ACHN (cell line): Measurements from ENCODE around the gene ZNF496.

Experiments used
- DNase-seq: peaks from one replicate; pipeline ENCODE4 v3.0.0-alpha.2; 2015
- in situ Hi-C: cut with HindIII; loops from 2 replicates; pipeline ENCODE4 v1.10.0; 2017; ENCODE audit warnings: low sequenced_read_pairs, low pct_ligation_motif_present, low pct_unique_long_range_greater_than_20kb

ZNF496 gene

DNA sequence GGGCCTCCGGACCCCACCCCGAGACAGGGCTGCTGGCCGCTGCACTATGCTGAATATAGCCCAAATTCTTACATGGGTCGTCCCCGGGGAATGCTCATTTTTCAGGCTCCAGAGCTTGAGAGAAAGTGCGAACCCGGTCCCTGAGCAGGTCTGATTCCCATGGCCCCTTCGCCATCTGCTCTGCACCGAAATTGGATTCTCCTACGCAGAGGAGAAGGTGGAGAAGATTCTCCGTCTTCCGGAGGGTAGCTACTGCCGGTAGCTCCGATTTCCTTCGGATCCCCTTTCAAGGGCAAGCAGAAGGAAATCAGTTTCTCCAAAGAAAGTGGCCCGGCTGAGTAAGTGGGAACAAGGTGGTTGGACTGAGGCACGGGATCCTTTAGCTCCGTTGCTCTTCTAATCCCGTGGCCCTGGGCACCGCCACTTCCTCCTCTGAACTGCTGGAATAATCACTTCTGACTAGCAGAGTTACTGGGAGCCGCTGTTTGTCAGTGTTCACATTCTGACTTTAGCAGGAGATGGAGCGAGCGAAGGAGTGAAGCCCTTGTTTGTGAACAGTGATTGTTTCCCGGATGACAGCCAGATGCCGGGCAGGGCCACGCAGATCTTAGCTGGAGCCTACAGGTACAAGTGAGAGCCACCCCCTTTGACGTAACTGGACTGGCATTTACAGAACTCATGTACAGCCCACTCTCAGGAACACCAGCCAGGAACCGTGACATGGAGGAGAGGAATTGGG, 1.1 kb upstream of the ZNF496 start:
- DNase-seq = no peak
- in situ Hi-C loops = no loop called here

DNA sequence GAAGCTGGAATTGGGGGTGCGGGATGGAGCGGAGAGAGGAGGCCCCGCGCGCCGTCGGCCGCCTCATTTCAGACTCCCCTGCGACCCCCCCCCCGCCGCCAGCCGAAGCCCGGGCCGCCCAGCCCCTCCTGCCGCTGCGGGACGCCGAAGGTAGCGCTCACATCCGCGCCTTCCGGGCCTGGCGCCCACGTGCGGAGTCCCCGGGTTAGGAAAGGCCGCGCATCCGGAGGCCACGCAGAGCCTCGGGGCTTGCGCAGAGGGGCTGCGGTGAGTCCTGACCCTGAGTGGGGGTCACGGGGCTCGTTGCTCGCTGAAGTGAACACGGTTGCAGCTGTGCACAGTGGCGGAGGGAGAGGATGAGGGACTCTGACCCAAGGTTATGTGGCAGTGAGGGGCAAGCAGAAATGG, 552 bp upstream of the ZNF496 start:
- in situ Hi-C loops = no loop called here
- DNase-seq = peak; percentile 51

DNA sequence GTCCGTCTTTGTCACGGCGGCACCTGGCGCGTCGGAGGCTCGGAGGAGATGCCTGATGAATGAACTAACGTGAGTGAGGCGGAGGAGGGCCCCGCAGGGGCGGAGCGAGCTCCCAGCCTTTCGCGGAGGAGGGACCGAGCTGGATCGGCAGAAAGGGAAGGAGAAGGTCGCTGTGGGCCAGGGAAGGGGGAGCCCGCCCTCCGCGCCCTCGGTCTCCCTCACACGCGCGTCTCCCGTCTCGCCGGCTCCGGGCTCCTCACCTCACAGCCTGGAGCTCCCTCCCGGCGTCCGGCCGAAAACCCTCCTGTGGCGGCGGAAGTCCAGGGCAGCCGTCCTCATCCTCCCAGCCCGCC, 519 bp downstream of the ZNF496 start:
- peak; percentile 87 for DNase-seq
- in situ Hi-C loops = no loop called here

DNA sequence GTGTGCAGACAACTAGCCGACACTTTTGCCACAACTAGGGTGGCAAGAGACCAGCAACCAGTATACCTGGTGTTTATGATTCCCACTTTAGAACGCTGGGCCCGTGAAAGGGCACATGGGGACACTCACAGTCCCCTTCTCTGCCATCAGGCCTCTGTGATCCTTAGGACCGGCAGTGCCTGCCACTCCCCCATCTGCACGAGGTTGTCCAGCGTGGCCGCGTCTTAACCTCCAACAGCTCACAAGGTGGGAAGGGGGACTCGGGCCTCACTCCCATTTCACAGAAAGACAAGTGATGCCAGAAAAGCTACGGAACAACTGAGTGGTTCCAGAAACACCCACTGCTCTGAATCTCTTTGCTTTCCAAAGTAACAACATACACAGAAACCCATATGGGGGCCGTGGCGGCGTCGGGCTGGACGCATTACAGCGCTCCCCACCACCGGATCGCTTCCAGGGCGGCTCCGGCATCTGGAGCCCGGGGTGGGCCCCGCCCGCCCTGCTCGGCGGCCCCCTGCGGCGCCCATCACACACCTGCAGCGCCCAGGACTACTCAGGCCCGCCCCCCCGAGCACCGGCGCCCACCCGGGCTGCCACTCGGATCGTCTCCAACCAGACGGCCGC, 1.0 kb downstream of the ZNF496 start:
- DNase-seq = no peak
- in situ Hi-C loops = no loop called here

DNA sequence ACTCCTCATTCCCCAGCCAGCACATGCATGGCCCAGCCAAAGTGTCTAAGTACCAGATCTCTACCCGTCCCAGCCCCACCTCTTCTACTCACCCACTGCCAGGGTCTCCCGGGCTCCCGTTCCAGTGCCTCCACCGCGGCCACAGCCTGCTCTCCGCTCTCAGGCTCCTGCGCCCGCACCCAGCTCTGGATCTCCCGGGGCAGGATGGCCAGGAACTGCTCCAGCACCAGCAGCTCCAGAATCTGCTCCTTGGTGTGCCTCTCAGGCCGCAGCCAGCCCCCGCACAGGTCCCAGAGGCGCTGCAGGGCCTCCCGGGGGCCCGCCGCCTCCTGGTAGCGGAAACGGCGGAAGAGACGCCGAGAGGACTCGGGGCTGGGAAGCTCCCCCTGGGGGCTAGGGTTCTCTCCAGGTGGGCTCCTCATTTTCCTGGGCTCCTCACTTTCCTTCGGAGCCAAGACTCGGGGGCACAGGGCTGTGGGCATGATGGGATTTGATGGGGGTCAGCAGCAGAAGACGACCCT, 2.5 kb downstream of the ZNF496 start:
- in situ Hi-C loops = no loop called here
- no peak for DNase-seq

DNA sequence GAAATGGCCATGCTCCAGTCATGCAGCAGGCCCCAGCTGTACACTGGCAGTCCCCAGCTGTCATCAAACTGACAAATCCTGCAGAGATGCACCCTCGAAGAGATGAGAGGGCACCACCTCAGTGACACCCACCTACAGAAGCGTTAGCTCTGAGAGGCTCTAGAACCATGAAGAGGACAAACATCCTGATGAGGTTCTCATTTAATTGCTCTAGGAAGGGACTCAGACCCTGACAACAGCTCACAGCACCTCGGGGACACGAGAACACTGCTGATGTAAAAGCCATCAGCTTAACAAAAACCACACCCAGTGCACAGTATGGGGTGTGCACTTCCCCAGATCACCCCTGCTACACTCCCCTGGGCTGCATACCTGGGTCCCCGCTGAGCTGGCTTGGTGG, 3.4 kb downstream of the ZNF496 start:
- in situ Hi-C loops = no loop called here
- DNase-seq = no peak

DNA sequence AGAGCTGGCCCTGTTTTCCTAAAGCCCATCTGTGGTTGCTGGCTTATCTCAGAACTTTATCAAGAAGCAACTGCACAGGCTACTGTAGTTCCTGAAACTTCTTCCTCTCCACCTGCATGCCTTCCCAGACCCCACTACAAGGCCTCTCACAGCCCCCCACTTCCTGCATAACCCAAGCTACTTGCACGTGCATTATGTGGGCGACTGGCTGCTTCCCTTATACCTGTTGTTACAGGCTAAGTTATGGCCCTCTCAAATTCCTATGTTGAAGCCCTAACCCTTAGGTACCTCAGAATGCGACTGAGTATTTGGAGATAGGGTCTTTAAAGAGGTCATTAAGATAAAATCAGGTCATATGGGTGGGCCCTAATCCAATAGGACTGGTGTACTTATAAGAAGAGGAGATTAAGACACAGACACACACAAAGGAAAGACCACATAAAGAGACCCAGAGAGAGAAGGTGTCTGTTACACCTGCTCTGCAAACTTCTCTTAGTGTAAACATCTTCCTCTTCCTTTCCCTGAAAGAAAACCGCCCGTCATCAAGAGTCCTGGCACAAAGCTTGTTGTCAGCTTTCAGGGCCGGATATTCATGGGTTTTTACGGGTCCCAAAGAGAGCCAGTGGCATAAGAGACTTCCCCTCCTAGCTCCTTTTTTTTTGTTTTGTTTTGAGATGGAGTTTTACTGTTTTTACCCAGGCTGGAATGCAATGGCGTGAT, 5.1 kb downstream of the ZNF496 start:
- DNase-seq = no peak
- in situ Hi-C loops = no loop called here

DNA sequence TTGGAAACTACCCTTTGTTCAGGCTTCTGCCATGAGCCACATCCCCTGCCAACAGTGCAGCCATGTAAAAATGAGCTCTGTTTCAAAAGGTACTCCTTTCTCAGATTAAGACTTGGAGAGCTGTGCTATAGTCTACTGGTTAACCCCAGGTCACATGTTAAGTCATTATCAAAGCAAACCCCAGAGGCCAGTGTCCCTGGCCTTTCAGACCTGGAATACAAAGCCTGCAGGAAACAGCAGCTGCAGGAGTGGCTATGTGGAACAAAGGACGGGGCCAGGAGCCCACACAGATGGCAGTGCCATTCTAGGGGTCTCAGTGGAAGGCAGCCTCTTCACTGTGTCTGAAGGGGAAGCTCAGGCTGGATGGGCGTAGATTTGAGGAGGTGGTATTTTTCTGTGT, 6.7 kb downstream of the ZNF496 start:
- in situ Hi-C loops = no loop called here
- no peak for DNase-seq

DNA sequence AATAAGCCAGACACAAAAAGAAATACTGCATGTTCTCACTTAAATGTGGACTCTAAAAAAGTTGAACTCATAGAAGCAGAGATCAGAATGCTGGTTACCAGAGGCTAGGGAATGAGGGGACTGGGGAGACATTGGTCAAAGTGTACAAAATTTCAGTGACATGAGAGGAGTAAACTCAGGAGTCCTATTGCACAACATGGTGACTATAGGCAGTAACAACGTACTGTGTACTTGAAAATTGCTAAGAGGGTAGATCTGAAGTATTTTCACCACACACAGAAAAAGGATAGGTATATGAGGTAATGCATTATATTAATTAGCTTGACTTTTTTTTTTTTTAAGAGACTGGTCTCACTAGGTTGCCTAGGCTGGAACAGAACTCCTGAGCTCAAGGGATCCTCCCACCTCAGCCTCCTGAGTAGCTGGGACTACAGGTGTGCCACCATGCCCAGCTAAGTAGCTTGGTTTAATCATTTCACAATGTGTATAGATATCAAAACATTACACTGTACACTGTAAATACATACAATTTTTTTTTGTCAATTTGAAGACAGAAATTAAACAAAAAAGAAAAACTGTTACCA, 7.4 kb downstream of the ZNF496 start:
- no peak for DNase-seq
- in situ Hi-C loops = no loop called here

DNA sequence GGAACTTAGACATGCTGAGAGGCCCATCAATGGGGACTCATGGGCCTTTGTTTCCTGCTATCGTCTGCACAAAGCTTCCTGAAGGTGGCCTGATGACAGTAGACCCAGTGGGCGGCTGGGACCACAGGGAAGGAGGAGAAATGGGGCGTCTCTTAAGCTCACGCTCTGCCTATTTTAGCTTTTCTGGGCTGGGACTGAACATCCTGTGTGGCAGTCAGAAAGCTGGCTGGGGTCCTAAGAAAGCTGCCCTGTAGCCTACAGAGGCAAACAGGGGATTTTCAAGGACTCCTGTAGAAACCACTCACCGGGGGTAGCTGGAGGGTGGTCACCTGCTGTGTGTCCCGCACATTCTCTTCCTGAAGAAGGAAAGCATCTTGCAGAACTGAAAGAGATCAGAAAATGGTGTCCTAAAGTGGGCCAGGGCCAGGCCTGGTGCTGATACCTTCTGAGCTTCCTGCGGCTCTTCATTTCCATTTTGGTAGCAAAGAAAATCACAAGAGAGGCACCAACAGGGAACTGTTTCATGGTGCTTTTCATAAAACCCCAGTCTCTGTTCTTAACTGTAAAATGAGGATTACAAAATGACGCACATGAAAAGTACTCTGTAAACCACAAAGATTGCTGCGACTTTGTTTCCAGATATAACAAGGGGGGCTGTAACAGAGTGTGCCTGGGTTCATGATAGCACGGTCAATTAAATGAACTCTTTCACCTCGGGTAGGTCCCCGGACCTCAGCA, 8.6 kb downstream of the ZNF496 start:
- in situ Hi-C loops = no loop called here

DNA sequence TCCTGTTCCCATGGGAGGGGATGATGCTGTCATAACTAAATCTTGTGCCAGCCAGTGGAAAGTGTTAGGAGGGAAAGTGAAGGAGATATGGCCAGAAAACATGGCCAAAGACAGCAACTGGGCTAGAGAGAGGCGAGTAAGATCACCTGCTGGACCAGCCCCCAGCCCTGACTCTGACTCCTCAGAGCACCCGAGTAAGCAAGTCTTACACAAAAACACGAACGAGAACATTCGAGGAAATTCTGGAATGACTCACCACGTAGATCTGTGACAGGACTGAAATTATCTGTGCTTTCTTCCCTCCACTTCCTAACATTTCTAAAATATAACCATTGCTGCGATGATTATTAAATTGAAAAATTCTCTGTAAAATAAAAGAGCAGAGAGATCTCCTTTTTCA, 9.2 kb downstream of the ZNF496 start:
- no peak for DNase-seq
- in situ Hi-C loops = no loop called here

More for the DNA sequence above, 8.6 kb downstream of the ZNF496 start:
- no peak for DNase-seq

DNA sequence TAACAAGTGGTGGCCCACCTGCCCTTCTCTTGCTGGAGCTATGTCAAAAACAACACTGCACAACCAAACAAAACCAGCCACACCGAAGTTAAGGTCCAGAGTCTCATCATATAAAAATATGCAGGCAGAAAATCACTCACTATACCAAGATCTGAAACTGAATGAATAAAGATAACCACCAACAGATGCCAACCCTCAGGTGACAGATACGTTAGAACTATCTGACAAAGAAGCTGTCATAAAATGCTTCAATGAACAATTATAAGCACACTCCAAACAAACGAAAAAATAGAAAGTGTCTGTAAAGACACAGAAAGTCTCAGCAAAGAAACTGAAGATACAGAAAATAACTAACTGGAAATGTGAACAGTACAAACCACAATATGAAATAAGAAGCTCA, 14.0 kb downstream of the ZNF496 start:
- DNase-seq = no peak
- in situ Hi-C loops = no loop called here

DNA sequence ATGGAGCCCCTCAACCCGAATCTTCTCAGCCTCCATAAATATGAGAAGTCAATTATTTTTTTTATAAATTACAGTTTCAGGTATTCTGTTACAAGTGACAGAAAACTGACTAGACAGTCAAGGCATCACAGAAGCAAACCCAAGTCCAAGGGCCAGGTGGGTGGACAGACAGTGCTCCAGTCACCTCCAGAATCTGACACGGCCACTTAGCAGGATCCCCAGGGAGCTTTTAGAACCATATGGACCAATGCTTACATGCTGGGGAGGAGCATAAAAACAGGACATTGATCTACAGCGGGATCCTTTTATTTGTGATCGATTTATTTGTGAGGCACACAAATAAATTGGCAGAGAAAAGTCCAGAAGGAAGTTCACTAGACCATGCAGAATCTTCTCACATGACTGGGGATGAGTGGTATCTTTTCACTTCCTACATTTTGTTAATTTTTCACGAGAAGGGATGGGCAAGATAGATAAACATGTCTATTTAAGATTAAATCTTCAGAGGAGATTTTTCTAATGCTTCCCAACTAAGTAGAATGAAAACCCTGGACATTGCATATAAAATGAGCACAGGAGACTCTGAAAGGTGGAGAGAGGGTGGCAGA, 15.0 kb downstream of the ZNF496 start:
- in situ Hi-C loops = no loop called here
- DNase-seq = peak; percentile 28

DNA sequence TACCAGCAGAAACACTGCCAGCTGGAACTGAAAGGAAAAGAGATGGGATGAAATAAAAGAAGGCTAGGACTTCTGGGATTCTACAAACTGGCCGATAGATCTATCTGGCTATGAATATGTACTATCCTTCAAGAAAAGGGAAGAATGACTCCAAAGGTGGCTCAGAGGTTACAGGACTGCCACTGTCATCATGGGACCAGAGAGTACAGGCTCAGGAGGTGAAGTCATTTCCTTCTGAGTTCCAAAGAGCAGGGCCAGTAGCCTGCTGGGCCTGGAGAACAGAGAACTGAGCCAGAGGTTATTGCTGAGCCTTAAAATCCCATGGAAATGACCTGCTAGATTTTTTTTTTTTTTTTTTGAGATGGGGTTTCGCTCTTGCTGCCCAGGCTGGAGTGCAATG, 27.6 kb downstream of the ZNF496 start:
- DNase-seq = no peak
- in situ Hi-C loops = no loop called here

DNA sequence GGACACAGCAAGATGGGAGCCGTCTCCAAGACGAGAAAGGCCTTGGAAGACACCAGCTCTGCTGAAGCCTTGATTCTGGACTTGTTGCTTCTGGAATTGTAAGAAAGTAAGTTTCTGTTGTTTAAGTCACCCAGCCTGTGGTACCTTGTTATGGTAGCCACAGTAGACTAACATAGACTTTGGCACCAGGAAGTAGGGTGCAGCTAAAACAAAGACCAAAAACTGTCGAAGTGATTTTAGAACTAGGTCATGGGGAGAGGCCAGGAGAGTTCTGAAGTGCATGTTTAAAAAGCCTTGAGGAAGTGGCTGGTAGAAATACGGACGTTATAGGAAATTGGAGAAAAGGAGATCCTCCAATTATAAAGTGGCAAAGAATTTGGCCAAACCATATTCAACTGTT, 28.5 kb downstream of the ZNF496 start:
- DNase-seq = no peak
- in situ Hi-C loops = no loop called here

DNA sequence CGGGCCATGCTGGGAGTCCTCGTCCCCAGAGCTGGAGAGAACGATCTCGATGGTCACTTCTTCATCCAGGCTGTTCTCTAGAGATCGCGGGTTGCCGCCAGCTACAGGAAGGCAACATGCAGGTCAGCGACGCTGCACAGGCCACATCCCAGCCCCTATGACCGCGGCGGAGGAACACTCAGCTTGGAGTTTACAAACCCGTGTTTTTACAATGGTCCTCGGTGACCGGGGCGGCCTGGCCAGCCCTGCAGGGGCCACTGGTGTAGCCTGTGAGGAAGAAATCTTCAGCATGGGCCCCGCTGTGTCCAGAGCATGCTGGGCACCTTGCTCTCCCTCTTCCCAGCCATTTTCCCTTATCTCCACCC, 30.5 kb downstream of the ZNF496 start:
- in situ Hi-C loops = no loop called here
- DNase-seq = no peak

DNA sequence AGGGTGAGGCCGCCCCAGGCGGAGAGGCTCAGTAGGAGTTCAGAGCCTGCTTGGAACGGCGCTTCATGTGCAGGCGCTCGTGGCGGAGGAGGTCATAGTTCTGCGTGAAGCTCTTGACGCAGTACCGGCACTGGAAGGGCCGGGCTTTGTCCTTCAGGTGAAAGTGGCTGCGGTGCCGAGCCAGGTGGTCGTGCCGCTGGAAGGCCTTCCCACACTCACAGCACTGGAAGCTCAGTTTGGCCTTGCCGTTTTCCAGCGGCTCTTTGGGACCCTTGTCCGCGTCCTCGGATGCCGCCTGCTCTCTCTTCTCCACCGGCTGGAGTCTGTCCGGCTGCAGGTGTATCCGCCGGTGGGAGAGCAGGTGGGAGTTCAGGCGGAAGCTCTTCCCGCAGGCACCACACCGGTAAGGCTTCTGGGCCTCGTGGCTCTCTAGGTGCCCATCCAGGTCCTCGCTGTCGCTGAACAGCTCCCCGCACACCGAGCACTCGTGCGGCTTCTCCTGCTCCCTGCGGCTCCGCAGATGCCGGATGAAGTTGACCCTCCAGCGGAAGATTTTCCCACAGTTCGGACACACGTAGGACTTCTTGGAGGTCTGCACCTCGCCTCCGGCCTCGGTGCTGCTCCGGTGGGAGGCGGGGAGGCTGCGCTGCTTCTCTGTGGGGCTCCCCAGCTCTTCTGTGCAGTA, 31.0 kb downstream of the ZNF496 start:
- in situ Hi-C loops = no loop called here
- no peak for DNase-seq
